ENCODE results near the gene NGEF. TPM values are rescaled to one million over a fixed set of nuclear protein-coding genes. Genes with fewer than 3 reads are reported as not detected.

NGEF gene
- total RNA-seq, 1 experiment from 2014 or later = 1.9 TPM

GRCh38 chr2:233010569-233011267 lies 2.3 kb downstream of the NGEF start:
- H3K27ac ChIP-seq (ENCODE audit: insufficient read length, low read depth, low read length) = no peak overlapping the region
- no peaks in the 10 kb centered on the region for H3K79me1 ChIP-seq (ENCODE audit: insufficient read depth, low read depth, low read length, poor library complexity, severe bottlenecking)
- no peaks in the 10 kb centered on the region for H4K20me1 ChIP-seq (ENCODE audit: control insufficient read depth, insufficient read depth, insufficient read length)
- H3K4ac ChIP-seq (ENCODE audit: low read depth, low read length) = no peak overlapping the region
- no peaks in the 10 kb centered on the region for H3K4me1 ChIP-seq (ENCODE audit: insufficient read depth, low read length)
- no peak overlapping the region for H2AFZ ChIP-seq (ENCODE audit: low read length)
- no peaks in the 10 kb centered on the region for H3K9me3 ChIP-seq (ENCODE audit: control insufficient read depth, low read depth, low read length)
- H2BK12ac ChIP-seq (ENCODE audit: insufficient read length, low read depth, low read length) = no peak overlapping the region
- H3K14ac ChIP-seq (ENCODE audit: insufficient read depth, low read length) = no peak overlapping the region
- H3K4me3 Mint-ChIP-seq = no peak overlapping the region
- no peaks in the 10 kb centered on the region for H3K27me3 ChIP-seq (ENCODE audit: insufficient read depth, low read length)
- no peak overlapping the region for H2BK5ac ChIP-seq (ENCODE audit: insufficient read length, low read length)
- no peak overlapping the region for H3K23ac ChIP-seq (ENCODE audit: insufficient read length, low read depth, low read length)
- no peak overlapping the region for H4K8ac ChIP-seq (replicated peaks; ENCODE audit: insufficient read length, low read depth, low read length)
- H3K79me2 ChIP-seq (ENCODE audit: insufficient read depth, low read length) = no peaks in the 10 kb centered on the region
- H2BK120ac ChIP-seq (ENCODE audit: low read depth, low read length, poor library complexity, severe bottlenecking) = no peak overlapping the region
- no peaks in the 10 kb centered on the region for H3K4me1 Mint-ChIP-seq
- no peak overlapping the region for H4K91ac ChIP-seq (ENCODE audit: insufficient read length, low read depth, low read length)
- no peak overlapping the region for H3T11ph ChIP-seq (ENCODE audit: low read length)
- no peak overlapping the region for H2AK5ac ChIP-seq (ENCODE audit: insufficient read length, low read length)
- peaks cover 0 to 5% of the 10 kb centered on the region in 2 experiments; a peak in 2 of 5 replicates for H3K9me3 Mint-ChIP-seq
- H4K5ac ChIP-seq (ENCODE audit: insufficient read length, low read depth, low read length) = no peak overlapping the region
- H3K27ac Mint-ChIP-seq = no peak overlapping the region; a peak in 1 of 7 replicates
- H2BK15ac ChIP-seq (ENCODE audit: low read depth, low read length) = no peak overlapping the region
- no peaks in the 10 kb centered on the region for H3K36me3 Mint-ChIP-seq (ENCODE audit: insufficient read depth in 1 of 3, low read depth in 3 of 3)
- H2BK20ac ChIP-seq (ENCODE audit: low read depth, low read length, poor library complexity, severe bottlenecking) = no peak overlapping the region
- H3K27me3 Mint-ChIP-seq (ENCODE audit: low read depth) = peaks cover 3% of the 10 kb centered on the region
- H3K4me2 ChIP-seq (ENCODE audit: insufficient read depth, insufficient read length, low read length) = no peak overlapping the region
- DNase-seq = no peak
- H3K18ac ChIP-seq (ENCODE audit: insufficient read length, low read depth, low read length) = no peak overlapping the region
- no peaks in the 10 kb centered on the region for H3K23me2 ChIP-seq (ENCODE audit: insufficient read length, low read depth, low read length, poor library complexity, severe bottlenecking)
- WGBS (ENCODE audit: extremely low coverage, insufficient read length, low lambda C conversion rate) = no CpG with 5 or more reads among the region's 9 CpGs
- no peak overlapping the region for H3K56ac ChIP-seq (ENCODE audit: insufficient read length, low read depth, low read length)
- H3K9ac ChIP-seq (ENCODE audit: extremely low read depth, insufficient read length, low read length) = no peak overlapping the region
- TF ChIP-seq CTCF (conservative IDR thresholded peaks at IDR 0.05) = no peak

Measured in H9 (cell line).